Activated CD8-positive, alpha-beta T cell treated with anti-CD3 and anti-CD28 coated beads for 36 hours (primary cell): ENCODE results near the gene RCBTB1. TPM values are rescaled to one million over a fixed set of nuclear protein-coding genes. Genes with fewer than 3 reads are reported as not detected.

Source experiments
- ATAC-seq: fragments of 200-7000 bp; cut with Tn5 transposase; one replicate; pipeline ENCODE4 v1.10.0; 2021; ENCODE audit warnings: mild to moderate bottlenecking, moderate library complexity
- CTCF ChIA-PET: fragments of 350-600 bp; sonication (Branson Sonifier 250); formaldehyde crosslinking; loops from one replicate; lab custom pipeline; 2021; ENCODE audit warnings: antibody characterized with exemption; lab: Charles Lee
- POLR2A ChIA-PET: fragments of 350-600 bp; sonication (Branson Sonifier 250); formaldehyde crosslinking; loops from one replicate; lab custom pipeline; 2021; ENCODE audit warnings: antibody characterized with exemption; lab: Charles Lee
- DNase-seq: peaks from one replicate; pipeline ENCODE4 v3.0.0-alpha.2; 2020
- H3K27ac Mint-ChIP-seq: one replicate; pipeline ENCODE4 v1.8.0; 2021; ENCODE audit warnings: mild to moderate bottlenecking, mixed read lengths
- H3K27me3 Mint-ChIP-seq: one replicate; pipeline ENCODE4 v1.8.0; 2021; ENCODE audit warnings: mixed read lengths
- H3K36me3 Mint-ChIP-seq: one replicate; pipeline ENCODE4 v1.8.0; 2021; ENCODE audit warnings: low read depth, mixed read lengths
- H3K4me1 Mint-ChIP-seq: one replicate; pipeline ENCODE4 v1.8.0; 2021; ENCODE audit warnings: low read depth, mixed read lengths
- H3K4me3 Mint-ChIP-seq: one replicate; pipeline ENCODE4 v1.8.0; 2021; ENCODE audit warnings: mild to moderate bottlenecking, moderate library complexity, mixed read lengths
- H3K9me3 Mint-ChIP-seq: one replicate; pipeline ENCODE4 v1.8.0; 2021; ENCODE audit warnings: mixed read lengths
- CTCF ChIP-seq: fragments of 200-600 bp; IDR thresholded peaks from one replicate; pipeline ENCODE4 v1.8.0; 2022; ENCODE audit warnings: antibody characterized with exemption, mild to moderate bottlenecking
- intact Hi-C: fragments of 100-400 bp; cut with micrococcal nuclease; formaldehyde crosslinking; loops from one replicate; pipeline ENCODE4 v1.10.0; 2022
- total RNA-seq, 2 experiments: library from RNA; stranded (reverse); gene quantifications; one replicate each; pipeline ENCODE4 v1.2.3, GENCODE V29; 2021

The RCBTB1 gene
- 10 to 100 TPM; 14.2 to 14.6 TPM for total RNA-seq

- no peaks in the 10 kb centered on the region for H3K27me3 Mint-ChIP-seq
- H3K36me3 Mint-ChIP-seq, result peaks cover 8% of the 10 kb centered on the region
- POLR2A ChIA-PET, result interaction anchor here (0.8 to 1.5 kb wide), 8 partner anchors 9 to 142 kb away, joined by 3 to 4 read pairs (median 3); partner anchors contain the start of genes CAB39L and SETDB2
- intact Hi-C loops, result no loop called here
- peak; percentile 92 for ATAC-seq
- CTCF ChIA-PET, result interaction anchor here (0.7 to 1.4 kb wide), 3 partner anchors 23 to 305 kb away, joined by 3 to 4 read pairs (median 3); partner anchors contain the start of gene PHF11
- peak within 1 kb of the TSS; percentile 86 for H3K27ac Mint-ChIP-seq
- peak; percentile 66 for DNase-seq
- TF ChIP-seq CTCF, result no peak
- H3K4me1 Mint-ChIP-seq, result peaks cover 23% of the 10 kb centered on the region
- no peaks in the 10 kb centered on the region for H3K9me3 Mint-ChIP-seq
- H3K4me3 Mint-ChIP-seq, result peak within 1 kb of the TSS; percentile 91
Measured at GRCh38 chr13:49585220-49586157, at the start of gene RCBTB1. Gene RCBTB1 (minus strand): TSS chr13:49585558. CDS start chr13:49567279, 18,279 bp downstream.

- Mint-ChIP-seq H3K4me1 (peaks cover 8% of the 10 kb centered on the region), H3K4me3 (no peak overlapping the region), H3K27ac (no peak overlapping the region), H3K9me3 (no peaks in the 10 kb centered on the region), H3K36me3 (no peaks in the 10 kb centered on the region), H3K27me3 (no peaks in the 10 kb centered on the region)
- DNase-seq (no peak), ATAC-seq (no peak)
- TF ChIP-seq CTCF, result no peak
- ChIA-PET CTCF (interaction anchor here (0.8 kb wide), 1 partner anchor 44 kb away, joined by 3 read pairs; no protein-coding TSS in a partner anchor), POLR2A (interaction anchor here (0.6 kb wide), 1 partner anchor 79 kb away, joined by 3 read pairs; no protein-coding TSS in a partner anchor)
- intact Hi-C loops, result no loop called here
Measured at GRCh38 chr13:49633710-49634109, 48.4 kb upstream of the RCBTB1 start.

GRCh38 chr13:49632156-49632555 is 46.8 kb upstream of the RCBTB1 start:
- H3K4me3 Mint-ChIP-seq, result no peak overlapping the region
- H3K27me3 Mint-ChIP-seq, result no peaks in the 10 kb centered on the region
- no peak for TF ChIP-seq CTCF
- ChIA-PET POLR2A (no interaction called here), CTCF (interaction anchor here (0.6 to 1.4 kb wide), 2 partner anchors 17 to 174 kb away, joined by 3 to 4 read pairs; no protein-coding TSS in a partner anchor)
- H3K27ac Mint-ChIP-seq, result no peak overlapping the region
- H3K36me3 Mint-ChIP-seq, result no peaks in the 10 kb centered on the region
- ATAC-seq (no peak), DNase-seq (no peak)
- intact Hi-C loops, result no loop called here
- no peaks in the 10 kb centered on the region for H3K9me3 Mint-ChIP-seq
- H3K4me1 Mint-ChIP-seq, result peaks cover 15% of the 10 kb centered on the region

GRCh38 chr13:49630580-49630979 is 45.2 kb upstream of the RCBTB1 start:
- ATAC-seq, result no peak
- H3K4me1 Mint-ChIP-seq, result peaks cover 12% of the 10 kb centered on the region
- no peaks in the 10 kb centered on the region for H3K9me3 Mint-ChIP-seq
- ChIA-PET CTCF (interaction anchor here (1.4 to 1.5 kb wide), 2 partner anchors 9 to 19 kb away, joined by 3 read pairs; no protein-coding TSS in a partner anchor), POLR2A (no interaction called here)
- no peak for DNase-seq
- H3K27me3 Mint-ChIP-seq, result no peaks in the 10 kb centered on the region
- H3K27ac Mint-ChIP-seq, result no peak overlapping the region
- H3K36me3 Mint-ChIP-seq, result no peaks in the 10 kb centered on the region
- no peak for TF ChIP-seq CTCF
- intact Hi-C loops, result no loop called here
- no peak overlapping the region for H3K4me3 Mint-ChIP-seq
